GM12878 (cell line): Measurements from ENCODE around the gene LBHD1. TPM values are rescaled to one million over a fixed set of nuclear protein-coding genes. Genes with fewer than 3 reads are reported as not detected.

Source experiments
- ATAC-seq: fragments of 200-7000 bp; cut with Tn5 transposase; 3 replicates; pipeline ENCODE4 v1.9.1; 2020; ENCODE audit warnings: mild to moderate bottlenecking, moderate library complexity
- BruUV-seq: library from RNA; stranded (reverse); fragments of 400-500 nt; replicated peaks from 2 replicates; lab custom pipeline; 2021; lab: Mats Ljungman, UMichigan
- CTCF ChIA-PET: fragments of 300-600 bp; sonication (Branson Sonifier 250); formaldehyde crosslinking; extraction: SDS; loops from one replicate; lab custom pipeline; 2021; ENCODE audit warnings: inconsistent platforms; lab: Yijun Ruan, JAX
- POLR2A ChIA-PET: fragments of 350-600 bp; formaldehyde crosslinking; extraction: SDS; loops from one replicate; lab custom pipeline; 2021; ENCODE audit warnings: inconsistent platforms; lab: Charles Lee
- RAD21 ChIA-PET: fragments of 300-600 bp; sonication (Branson Sonifier 250); formaldehyde crosslinking; loops from one replicate; lab custom pipeline; 2023; ENCODE audit warnings: antibody characterized with exemption; ENCODE audit not compliant: unreplicated experiment; lab: Charles Lee
- SMC1A ChIA-PET: fragments of 300-600 bp; sonication (Branson Sonifier 250); formaldehyde crosslinking; loops from one replicate; lab custom pipeline; 2023; ENCODE audit not compliant: unreplicated experiment, uncharacterized antibody; lab: Charles Lee
- DNase-seq: peaks from one replicate; pipeline ENCODE4 v3.0.0-alpha.2; 2011; ENCODE audit warnings: low read depth, low spot score
- FAIRE-seq: peaks from 3 replicates; lab custom pipeline; 2011; peaks lifted over from hg19 to GRCh38; lab: Jason Lieb, UNC
- H2AFZ ChIP-seq: 2 replicates; pipeline ENCODE4 v1.6.0; 2011; ENCODE audit warnings: low read depth, low read length, control low read depth; ENCODE audit not compliant: control insufficient read depth
- H3K27ac ChIP-seq: 2 replicates; pipeline ENCODE4 v1.5.1; 2011; ENCODE audit warnings: control low read depth; ENCODE audit not compliant: control insufficient read depth, insufficient read depth
- H3K27me3 ChIP-seq, 2 experiments: replicated peaks in 1 of 2; 2 replicates each; pipeline versions ENCODE4 v1.6.0 to v1.6.1; 2011; ENCODE audit warnings: low read length in 1 of 2; ENCODE audit not compliant: control insufficient read depth in 2 of 2, insufficient read depth in 2 of 2
- H3K36me3 ChIP-seq, 2 experiments: 2 replicates each; pipeline ENCODE4 v1.5.1; 2011; ENCODE audit warnings: low read length in 1 of 2; ENCODE audit not compliant: control insufficient read depth in 2 of 2, insufficient read depth in 2 of 2
- H3K4me1 ChIP-seq: 2 replicates; pipeline ENCODE4 v1.6.1; 2011; ENCODE audit warnings: mild to moderate bottlenecking, low read length, moderate library complexity, mixed read lengths; ENCODE audit not compliant: control insufficient read depth, insufficient read depth
- H3K4me2 ChIP-seq: 2 replicates; pipeline ENCODE4 v1.6.0; 2011; ENCODE audit warnings: control low read depth; ENCODE audit not compliant: control insufficient read depth, insufficient read depth
- H3K4me3 ChIP-seq: fragments of 200-600 bp; sonication (generic); 2 replicates; pipeline ENCODE4 v1.5.1; 2016
- H3K79me2 ChIP-seq: 2 replicates; pipeline ENCODE4 v1.6.0; 2011; ENCODE audit warnings: low read length; ENCODE audit not compliant: control insufficient read depth, insufficient read depth
- H3K9ac ChIP-seq: 2 replicates; pipeline ENCODE4 v1.8.0; 2011; ENCODE audit warnings: low read length, control low read depth, mixed read lengths; ENCODE audit not compliant: control insufficient read depth, insufficient read depth
- H3K9me3 ChIP-seq: replicated peaks from 3 replicates; pipeline ENCODE4 v1.5.1; 2011; ENCODE audit warnings: mild to moderate bottlenecking, low read length; ENCODE audit not compliant: control insufficient read depth, insufficient read depth
- H4K20me1 ChIP-seq: 2 replicates; pipeline ENCODE4 v1.6.0; 2011; ENCODE audit not compliant: control insufficient read depth, insufficient read depth
- PML ChIP-seq: IDR thresholded peaks from 2 replicates; pipeline ENCODE4 v1.6.1; 2012; ENCODE audit warnings: low read length, inconsistent platforms
- POLR2A ChIP-seq: IDR thresholded peaks from 2 replicates; pipeline ENCODE4 v1.6.1; 2011; ENCODE audit warnings: low read depth, mild to moderate bottlenecking, low read length
- SPI1 ChIP-seq: IDR thresholded peaks from 2 replicates; pipeline ENCODE4 v1.6.1; 2011; ENCODE audit warnings: low read depth, mild to moderate bottlenecking, low read length, moderate library complexity, borderline replicate concordance; ENCODE audit not compliant: insufficient read depth
- TAF1 ChIP-seq: IDR thresholded peaks from 2 replicates; pipeline ENCODE4 v1.6.1; 2011; ENCODE audit warnings: mild to moderate bottlenecking, low read depth, low read length, borderline replicate concordance
- WGBS: methylation state at CpG from one replicate; pipeline ENCODE4 v1.1.6; 2016; ENCODE audit warnings: low lambda C conversion rate; ENCODE audit not compliant: insufficient replicate concordance, insufficient coverage; ENCODE audit errors: missing lambda C conversion rate; 5-methylcytosine and 5-hydroxymethylcytosine counted together
- in situ Hi-C: fragments of 300-500 bp; cut with MboI; formaldehyde crosslinking; loops from 9 replicates; pipeline ENCODE4 v1.14.3; 2018; ENCODE audit warnings: mixed read lengths
- intact Hi-C: fragments of 100-400 bp; cut with micrococcal nuclease; formaldehyde crosslinking; loops from one replicate; pipeline ENCODE4 v1.14.2; 2022; ENCODE audit not compliant: unreplicated experiment
- polyA plus RNA-seq, 11 experiments: library from polyadenylated mRNA; depleted of rRNA in 4 of 11; unstranded in 6 of 11; stranded (reverse) in 5 of 11; fragments of >200 nt; fragmentation: Nextera tagmentation in 4 of 11; fragmentation: Illumina TruSeq in 1 of 11; extraction: Ambion mirVana in 4 of 11; extraction: Trizol in 1 of 11; gene quantifications; 1 replicate in 1 of 11; 2 replicates in 10 of 11; pipeline versions ENCODE4 v1.2.1 to v1.2.3, GENCODE V29; 2011 to 2016; ENCODE audit warnings: inconsistent platforms in 2 of 11, missing spikeins in 2 of 11, low read depth in 1 of 11
- total RNA-seq, 4 experiments: library from RNA; depleted of rRNA in 3 of 4; stranded (reverse); fragments of >200 nt in 3 of 4; fragmentation: Illumina TruSeq in 1 of 4; extraction: Trizol in 1 of 4; gene quantifications; 2 replicates each; pipeline versions ENCODE4 v1.2.1 to v1.2.3, GENCODE V29; 2013 to 2021
- TF ChIP-seq, protein P1 (sequence below): fragments of 450-650 bp; IDR thresholded peaks from 2 replicates; pipeline ENCODE4 v1.6.1; 2014; ENCODE audit warnings: mild to moderate bottlenecking
- TF ChIP-seq, protein P2 (sequence below): fragments of 450-650 bp; IDR thresholded peaks from 2 replicates; pipeline ENCODE4 v1.6.1; 2016; ENCODE audit warnings: mild to moderate bottlenecking, moderate library complexity, borderline replicate concordance

Gene LBHD1
- total and polyA plus RNA-seq, 10 of the 15 experiments (the other 5 are each of a cell fraction or from before 2014, with no cell fraction given): 0.79 to 12.0 (median 7.6) TPM

DNA sequence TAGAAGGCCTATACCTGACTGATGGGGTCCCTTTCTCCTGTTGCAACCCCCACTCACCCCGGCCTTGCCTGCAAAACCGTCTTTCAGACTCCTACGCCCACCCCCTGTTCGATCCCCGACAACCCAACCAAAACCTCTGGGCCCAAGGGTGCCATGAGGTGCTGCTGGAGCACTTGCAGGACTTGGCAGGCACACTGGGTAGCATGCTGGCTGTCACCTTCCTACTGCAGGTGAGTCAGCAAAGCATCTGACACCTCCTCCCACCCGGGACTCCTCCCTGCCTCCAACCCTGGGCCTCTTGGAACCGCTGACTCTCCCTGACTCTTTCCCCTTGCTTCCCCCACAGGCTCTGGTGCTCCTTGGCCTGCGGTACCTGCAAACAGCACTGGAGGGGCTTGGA lies 57.8 kb downstream of the LBHD1 start:
- H3K4me3 ChIP-seq: no peak overlapping the region
- H3K9ac ChIP-seq: no peak overlapping the region
- no peak overlapping the region for H3K4me2 ChIP-seq

More for the DNA sequence above, 57.8 kb downstream of the LBHD1 start:
- no peak for ATAC-seq
- peaks cover 16% of the 10 kb centered on the region for H3K79me2 ChIP-seq
- in situ Hi-C loops: no loop called here
- no peaks in the 10 kb centered on the region; a peak in 2 of 4 replicates for H3K36me3 ChIP-seq
- H3K9me3 ChIP-seq: no peaks in the 10 kb centered on the region
- ChIA-PET RAD21 (interaction anchor here (1.7 kb wide), 1 partner anchor 8 kb away, joined by 6 read pairs; the partner anchor contains the start of gene B3GAT3), POLR2A (interaction anchor here (0.8 kb wide), 1 partner anchor 23 kb away, joined by 3 read pairs; the partner anchor contains the start of gene TUT1), CTCF (no interaction called here), SMC1A (no interaction called here)
- no peak overlapping the region for H3K27ac ChIP-seq
- H3K4me1 ChIP-seq: peaks cover 8% of the 10 kb centered on the region
- no peak for DNase-seq
- no peak for FAIRE-seq
- BruUV-seq: no TSS peak
- no peaks in the 10 kb centered on the region for H4K20me1 ChIP-seq
- 93% methylated on average over 8 of the region's 8 CpGs for WGBS
- TF ChIP-seq, protein P1, sequence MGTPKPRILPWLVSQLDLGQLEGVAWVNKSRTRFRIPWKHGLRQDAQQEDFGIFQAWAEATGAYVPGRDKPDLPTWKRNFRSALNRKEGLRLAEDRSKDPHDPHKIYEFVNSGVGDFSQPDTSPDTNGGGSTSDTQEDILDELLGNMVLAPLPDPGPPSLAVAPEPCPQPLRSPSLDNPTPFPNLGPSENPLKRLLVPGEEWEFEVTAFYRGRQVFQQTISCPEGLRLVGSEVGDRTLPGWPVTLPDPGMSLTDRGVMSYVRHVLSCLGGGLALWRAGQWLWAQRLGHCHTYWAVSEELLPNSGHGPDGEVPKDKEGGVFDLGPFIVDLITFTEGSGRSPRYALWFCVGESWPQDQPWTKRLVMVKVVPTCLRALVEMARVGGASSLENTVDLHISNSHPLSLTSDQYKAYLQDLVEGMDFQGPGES: no peak
- TF ChIP-seq PML (no peak), SPI1 (no peak), POLR2A (peak; percentile 52), TAF1 (no peak)
- TF ChIP-seq, protein P2, sequence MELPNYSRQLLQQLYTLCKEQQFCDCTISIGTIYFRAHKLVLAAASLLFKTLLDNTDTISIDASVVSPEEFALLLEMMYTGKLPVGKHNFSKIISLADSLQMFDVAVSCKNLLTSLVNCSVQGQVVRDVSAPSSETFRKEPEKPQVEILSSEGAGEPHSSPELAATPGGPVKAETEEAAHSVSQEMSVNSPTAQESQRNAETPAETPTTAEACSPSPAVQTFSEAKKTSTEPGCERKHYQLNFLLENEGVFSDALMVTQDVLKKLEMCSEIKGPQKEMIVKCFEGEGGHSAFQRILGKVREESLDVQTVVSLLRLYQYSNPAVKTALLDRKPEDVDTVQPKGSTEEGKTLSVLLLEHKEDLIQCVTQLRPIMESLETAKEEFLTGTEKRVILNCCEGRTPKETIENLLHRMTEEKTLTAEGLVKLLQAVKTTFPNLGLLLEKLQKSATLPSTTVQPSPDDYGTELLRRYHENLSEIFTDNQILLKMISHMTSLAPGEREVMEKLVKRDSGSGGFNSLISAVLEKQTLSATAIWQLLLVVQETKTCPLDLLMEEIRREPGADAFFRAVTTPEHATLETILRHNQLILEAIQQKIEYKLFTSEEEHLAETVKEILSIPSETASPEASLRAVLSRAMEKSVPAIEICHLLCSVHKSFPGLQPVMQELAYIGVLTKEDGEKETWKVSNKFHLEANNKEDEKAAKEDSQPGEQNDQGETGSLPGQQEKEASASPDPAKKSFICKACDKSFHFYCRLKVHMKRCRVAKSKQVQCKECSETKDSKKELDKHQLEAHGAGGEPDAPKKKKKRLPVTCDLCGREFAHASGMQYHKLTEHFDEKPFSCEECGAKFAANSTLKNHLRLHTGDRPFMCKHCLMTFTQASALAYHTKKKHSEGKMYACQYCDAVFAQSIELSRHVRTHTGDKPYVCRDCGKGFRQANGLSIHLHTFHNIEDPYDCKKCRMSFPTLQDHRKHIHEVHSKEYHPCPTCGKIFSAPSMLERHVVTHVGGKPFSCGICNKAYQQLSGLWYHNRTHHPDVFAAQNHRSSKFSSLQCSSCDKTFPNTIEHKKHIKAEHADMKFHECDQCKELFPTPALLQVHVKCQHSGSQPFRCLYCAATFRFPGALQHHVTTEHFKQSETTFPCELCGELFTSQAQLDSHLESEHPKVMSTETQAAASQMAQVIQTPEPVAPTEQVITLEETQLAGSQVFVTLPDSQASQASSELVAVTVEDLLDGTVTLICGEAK: no peak
- H2AFZ ChIP-seq: no peak overlapping the region
- no peaks in the 10 kb centered on the region for H3K27me3 ChIP-seq
- intact Hi-C loops: loop anchor here (5.0 kb wide), 1 partner anchor 58 kb away; the partner anchor contains the start of genes LBHD1 and UQCC3
